Measurements from ENCODE around the gene PAX6.

PAX6 gene

DNA sequence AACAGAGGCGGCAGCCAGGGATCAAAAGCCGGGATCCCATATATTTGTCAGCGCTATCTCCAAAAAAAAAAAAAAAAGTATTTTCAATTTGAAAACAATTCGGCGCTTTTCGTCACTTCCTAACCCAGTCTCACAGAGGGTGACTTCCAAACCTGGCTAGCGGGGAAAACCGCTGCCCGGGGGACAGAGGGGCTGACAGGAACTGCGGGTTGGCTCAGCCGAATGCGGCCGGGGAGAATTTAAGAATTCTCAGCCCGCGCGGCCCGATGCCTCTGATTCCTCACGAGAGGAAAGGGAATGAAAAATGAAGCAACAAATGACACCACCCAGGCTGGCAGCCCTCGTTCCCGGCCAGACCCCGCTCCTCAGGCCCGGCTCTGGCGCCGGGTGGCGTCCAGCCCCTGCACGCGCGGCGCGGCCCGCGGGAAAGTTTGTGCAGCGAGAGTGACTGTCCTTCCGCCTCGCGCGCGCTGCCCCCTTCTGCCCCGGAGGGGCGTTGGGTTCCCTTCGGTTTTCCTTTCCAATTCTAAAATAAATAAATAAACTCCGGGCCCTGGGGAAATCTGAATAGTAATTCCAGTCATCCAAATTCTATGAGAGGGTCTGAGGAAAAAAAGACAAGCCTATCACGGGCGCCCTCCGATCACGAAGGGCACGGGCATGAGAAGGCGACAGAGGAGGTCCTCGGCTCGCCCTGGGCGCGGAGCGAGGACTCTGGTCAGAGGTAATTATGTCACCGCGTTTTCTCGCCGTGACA lies 4.8 kb upstream of the PAX6 start:
- H3F3A ChIP-seq (ENCODE audit: insufficient read depth): no peaks in the 10 kb centered on the region
- no peaks in the 10 kb centered on the region for H4K20me1 ChIP-seq (ENCODE audit: low read depth, low read length)
- H3K36me3 ChIP-seq (ENCODE audit: low read length): no peaks in the 10 kb centered on the region
- no peak overlapping the region for H3K9ac ChIP-seq (ENCODE audit: low read length)
- H3K79me2 ChIP-seq (ENCODE audit: insufficient read depth, low read length): no peaks in the 10 kb centered on the region
- no peaks in the 10 kb centered on the region for H3K9me2 ChIP-seq (replicated peaks; ENCODE audit: insufficient read depth, low read length)
- no peak overlapping the region for H3K4me3 ChIP-seq (ENCODE audit: insufficient read depth, low read length, poor library complexity, severe bottlenecking)
- H3K4me2 ChIP-seq (ENCODE audit: low read depth, low read length, poor library complexity, severe bottlenecking): no peak overlapping the region
- TF ChIP-seq EZH2phosphoT487 (conservative IDR thresholded peaks at IDR 0.05; ENCODE audit: low read length) (no peak), CTCF (IDR thresholded peaks at IDR 0.05; ENCODE audit: insufficient read depth, low read length, poor library complexity, severe bottlenecking) (no peak)
- H3K27me3 ChIP-seq (ENCODE audit: low read length): no peaks in the 10 kb centered on the region
- H3K27ac ChIP-seq (ENCODE audit: low read depth, low read length): no peak overlapping the region
- no peaks in the 10 kb centered on the region for H3K9me3 ChIP-seq (ENCODE audit: insufficient read depth, low read length)
- no peak overlapping the region for H2AFZ ChIP-seq (ENCODE audit: low read depth, low read length, severe bottlenecking)

DNA sequence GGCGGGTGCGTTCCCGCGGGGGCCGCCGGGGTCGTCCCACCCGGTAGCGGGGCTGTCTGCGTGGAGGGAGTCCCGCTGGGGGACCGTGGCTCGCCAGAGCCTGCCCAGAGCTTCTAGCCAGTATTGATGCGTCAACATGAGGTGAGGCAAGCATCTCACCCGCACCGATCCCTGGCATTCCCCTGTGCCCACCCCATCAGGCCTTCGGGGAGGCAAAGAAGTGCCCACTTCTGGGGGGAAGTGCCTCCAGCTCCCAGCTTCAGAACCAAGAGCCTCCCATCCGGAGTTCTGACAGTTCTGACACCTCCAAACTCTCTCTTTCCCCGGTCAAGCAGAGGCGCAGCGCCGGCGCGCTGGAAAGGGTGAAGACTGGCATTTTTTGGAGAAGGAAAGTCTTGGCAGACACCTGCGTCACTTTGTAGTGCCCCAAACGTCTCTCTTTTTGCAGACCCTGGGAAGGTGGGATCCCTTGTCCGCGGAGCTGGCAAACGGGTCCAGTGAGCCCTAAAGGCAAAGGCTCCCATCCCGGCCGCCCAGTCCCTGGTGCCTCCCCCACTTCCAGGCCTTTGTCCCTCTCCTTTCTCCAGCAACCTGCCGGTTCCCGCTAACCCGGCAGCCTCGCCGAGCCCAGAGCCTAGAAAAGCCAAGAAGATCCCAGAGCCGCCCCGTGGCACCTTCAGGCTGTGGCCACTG lies 3.2 kb upstream of the PAX6 start:
- H3K4me3 ChIP-seq (ENCODE audit: insufficient read depth, low read length, poor library complexity, severe bottlenecking): no peak overlapping the region
- H4K20me1 ChIP-seq (ENCODE audit: low read depth, low read length): no peaks in the 10 kb centered on the region
- TF ChIP-seq CTCF (IDR thresholded peaks at IDR 0.05; ENCODE audit: insufficient read depth, low read length, poor library complexity, severe bottlenecking) (no peak), EZH2phosphoT487 (conservative IDR thresholded peaks at IDR 0.05; ENCODE audit: low read length) (no peak)
- no peaks in the 10 kb centered on the region for H3K27me3 ChIP-seq (ENCODE audit: low read length)
- no peaks in the 10 kb centered on the region for H3K9me2 ChIP-seq (replicated peaks; ENCODE audit: insufficient read depth, low read length)
- no peaks in the 10 kb centered on the region for H3K9me3 ChIP-seq (ENCODE audit: insufficient read depth, low read length)
- no peak overlapping the region for H3K4me2 ChIP-seq (ENCODE audit: low read depth, low read length, poor library complexity, severe bottlenecking)
- no peak overlapping the region for H2AFZ ChIP-seq (ENCODE audit: low read depth, low read length, severe bottlenecking)
- no peak overlapping the region for H3K9ac ChIP-seq (ENCODE audit: low read length)
- H3F3A ChIP-seq (ENCODE audit: insufficient read depth): no peaks in the 10 kb centered on the region
- no peaks in the 10 kb centered on the region for H3K36me3 ChIP-seq (ENCODE audit: low read length)
- H3K27ac ChIP-seq (ENCODE audit: low read depth, low read length): no peak overlapping the region
- H3K79me2 ChIP-seq (ENCODE audit: insufficient read depth, low read length): no peaks in the 10 kb centered on the region

GRCh38 chr11:31813391-31814175 lies 2.5 kb upstream of the PAX6 start:
- Histone ChIP-seq H3K9me3 (ENCODE audit: insufficient read depth, low read length) (no peaks in the 10 kb centered on the region), H3K9ac (ENCODE audit: low read length) (no peak overlapping the region), H3K4me3 (ENCODE audit: insufficient read depth, low read length, poor library complexity, severe bottlenecking) (no peak overlapping the region), H3K27me3 (ENCODE audit: low read length) (no peaks in the 10 kb centered on the region), H3K27ac (ENCODE audit: low read depth, low read length) (no peak overlapping the region), H3K36me3 (ENCODE audit: low read length) (no peaks in the 10 kb centered on the region), H4K20me1 (ENCODE audit: low read depth, low read length) (no peaks in the 10 kb centered on the region), H3K9me2 (replicated peaks; ENCODE audit: insufficient read depth, low read length) (no peaks in the 10 kb centered on the region), H3F3A (ENCODE audit: insufficient read depth) (no peaks in the 10 kb centered on the region), H3K4me2 (ENCODE audit: low read depth, low read length, poor library complexity, severe bottlenecking) (no peak overlapping the region), H3K79me2 (ENCODE audit: insufficient read depth, low read length) (no peaks in the 10 kb centered on the region), H2AFZ (ENCODE audit: low read depth, low read length, severe bottlenecking) (no peak overlapping the region)
- TF ChIP-seq CTCF (IDR thresholded peaks at IDR 0.05; ENCODE audit: insufficient read depth, low read length, poor library complexity, severe bottlenecking): no peak
- no peak for TF ChIP-seq EZH2phosphoT487 (conservative IDR thresholded peaks at IDR 0.05; ENCODE audit: low read length)

Measured in SU-DHL-6 (cell line).